ENCODE results near the gene RBMS1. TPM values are rescaled to one million over a fixed set of nuclear protein-coding genes. Genes with fewer than 3 reads are reported as not detected.
"Not testable (repeated sequence)": the region's sequence is repeated elsewhere in the genome, so short reads cannot be mapped to it uniquely, and the experiment has no call there.

The RBMS1 gene
- total RNA-seq, 3 donors from 2014 or later: 81.3 to 96.2 (median 92.1) TPM

DNA sequence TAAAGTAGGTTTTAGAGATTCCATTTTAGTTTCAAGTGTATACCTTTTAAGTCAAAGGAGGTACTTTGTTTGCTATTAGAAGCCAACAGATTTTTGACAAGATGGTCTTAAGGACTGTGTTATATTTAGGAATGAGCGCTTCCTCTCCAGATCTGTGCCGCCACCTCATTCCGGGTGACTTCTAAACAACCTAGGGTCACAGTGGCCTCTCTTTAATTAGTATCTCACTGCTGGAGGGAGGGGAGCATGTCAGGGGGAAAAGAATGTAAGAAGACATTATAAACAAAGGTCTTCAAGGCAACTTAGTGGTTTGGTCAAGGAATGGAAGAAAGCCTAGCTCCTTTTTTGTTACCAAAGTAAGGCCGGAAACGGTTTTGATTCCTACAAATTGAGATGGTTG lies 67.0 kb downstream of the RBMS1 start:
- Histone ChIP-seq H3K36me3 (no peaks in the 10 kb centered on the region), H3K4me1 (peaks cover 0 to 5% of the 10 kb centered on the region in 2 donors), H3K27ac (no peak overlapping the region)

DNA sequence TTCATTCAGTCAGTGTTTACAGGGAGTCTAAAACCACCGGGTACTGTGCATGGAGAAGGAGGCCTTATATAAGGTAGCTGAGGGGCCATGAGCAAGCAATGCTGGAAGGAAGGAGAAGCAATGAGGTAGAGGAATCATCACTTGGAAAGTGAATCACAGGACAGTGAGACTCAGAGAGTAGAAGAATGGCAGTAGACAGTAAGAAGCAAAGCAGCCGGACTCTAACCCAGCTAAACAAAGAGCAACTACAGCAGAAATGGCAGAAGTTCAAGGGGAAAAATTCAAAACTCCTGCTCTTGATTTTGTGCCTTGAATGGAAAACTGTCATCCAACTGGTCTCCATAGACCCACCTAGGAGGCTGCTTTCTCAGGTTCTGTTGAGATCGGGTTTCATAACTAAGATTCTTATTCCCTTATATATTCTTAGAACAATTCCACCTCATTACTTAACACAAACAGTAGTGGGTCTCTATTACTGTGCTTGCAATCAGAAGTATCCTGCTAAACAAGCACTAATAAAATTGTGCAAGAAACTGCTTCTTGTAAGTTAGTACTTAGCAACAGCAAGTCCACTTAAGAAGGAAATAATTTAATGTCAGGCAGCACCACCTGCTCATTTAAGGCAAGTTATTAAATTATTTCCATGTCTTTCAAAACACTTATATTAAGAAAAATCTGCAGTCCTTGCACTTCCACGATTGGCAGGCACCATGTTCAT lies 68.0 kb downstream of the RBMS1 start:
- TF ChIP-seq POLR2AphosphoS5 (IDR thresholded peaks at IDR 0.05) (no peak), POLR2A (IDR thresholded peaks at IDR 0.05) (no peak)
- TF ChIP-seq, protein P1, sequence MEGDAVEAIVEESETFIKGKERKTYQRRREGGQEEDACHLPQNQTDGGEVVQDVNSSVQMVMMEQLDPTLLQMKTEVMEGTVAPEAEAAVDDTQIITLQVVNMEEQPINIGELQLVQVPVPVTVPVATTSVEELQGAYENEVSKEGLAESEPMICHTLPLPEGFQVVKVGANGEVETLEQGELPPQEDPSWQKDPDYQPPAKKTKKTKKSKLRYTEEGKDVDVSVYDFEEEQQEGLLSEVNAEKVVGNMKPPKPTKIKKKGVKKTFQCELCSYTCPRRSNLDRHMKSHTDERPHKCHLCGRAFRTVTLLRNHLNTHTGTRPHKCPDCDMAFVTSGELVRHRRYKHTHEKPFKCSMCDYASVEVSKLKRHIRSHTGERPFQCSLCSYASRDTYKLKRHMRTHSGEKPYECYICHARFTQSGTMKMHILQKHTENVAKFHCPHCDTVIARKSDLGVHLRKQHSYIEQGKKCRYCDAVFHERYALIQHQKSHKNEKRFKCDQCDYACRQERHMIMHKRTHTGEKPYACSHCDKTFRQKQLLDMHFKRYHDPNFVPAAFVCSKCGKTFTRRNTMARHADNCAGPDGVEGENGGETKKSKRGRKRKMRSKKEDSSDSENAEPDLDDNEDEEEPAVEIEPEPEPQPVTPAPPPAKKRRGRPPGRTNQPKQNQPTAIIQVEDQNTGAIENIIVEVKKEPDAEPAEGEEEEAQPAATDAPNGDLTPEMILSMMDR (IDR thresholded peaks at IDR 0.05): no peak
- peak overlapping the region; percentile 18 to 40 for H3K27ac ChIP-seq
- H3K4me1 ChIP-seq: peaks cover 0 to 5% of the 10 kb centered on the region in 2 donors

More for the DNA sequence above, 67.0 kb downstream of the RBMS1 start:
- TF ChIP-seq POLR2A (IDR thresholded peaks at IDR 0.05) (no peak), POLR2AphosphoS5 (IDR thresholded peaks at IDR 0.05) (no peak)
- TF ChIP-seq, protein P1 (IDR thresholded peaks at IDR 0.05): no peak
- intact Hi-C loops (cut with DNase I; ENCODE audit: low total_unique reads): loop anchor here (10.0 kb wide), 1 partner anchor 1608 kb away; no protein-coding TSS in a partner anchor
- Histone ChIP-seq H3K4me3 (no peak overlapping the region), H3K27me3 (no peaks in the 10 kb centered on the region), H3K9me3 (peaks cover 0 to 3% of the 10 kb centered on the region in 2 donors)
- no peak for DNase-seq (ENCODE audit: low spot score in 2 of 2)

DNA sequence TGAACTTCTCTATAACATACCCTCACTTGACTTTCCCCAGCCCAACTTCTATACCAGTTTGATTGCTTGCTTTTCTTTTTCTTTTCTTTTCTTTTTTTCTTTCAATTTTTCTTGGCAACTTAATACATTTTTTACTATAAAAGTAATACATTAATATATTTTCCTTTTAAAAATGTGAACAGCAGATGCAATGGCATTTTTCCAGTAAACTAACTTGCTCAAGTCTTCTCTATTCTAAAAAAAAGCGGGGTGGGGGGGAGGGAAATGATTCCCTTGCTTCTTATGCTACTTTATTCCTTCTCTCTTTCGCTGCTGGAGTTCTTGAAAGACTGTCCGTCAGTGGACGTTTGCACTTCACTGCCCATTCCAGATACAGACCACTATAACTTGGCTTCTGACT lies 70.5 kb downstream of the RBMS1 start:
- Histone ChIP-seq H3K27me3 (no peaks in the 10 kb centered on the region), H3K4me1 (no peaks in the 10 kb centered on the region), H3K27ac (no peak overlapping the region), H3K9me3 (no peaks in the 10 kb centered on the region), H3K4me3 (no peak overlapping the region), H3K36me3 (no peaks in the 10 kb centered on the region)
- DNase-seq (ENCODE audit: low spot score in 2 of 2): no peak
- TF ChIP-seq, protein P1 (IDR thresholded peaks at IDR 0.05): no peak
- TF ChIP-seq POLR2AphosphoS5 (IDR thresholded peaks at IDR 0.05) (no peak), POLR2A (IDR thresholded peaks at IDR 0.05) (no peak)
- intact Hi-C loops (cut with DNase I; ENCODE audit: low total_unique reads): loop anchor here (10.0 kb wide), 1 partner anchor 1612 kb away; no protein-coding TSS in a partner anchor

More for the DNA sequence above, 68.0 kb downstream of the RBMS1 start:
- no peak for DNase-seq (ENCODE audit: low spot score in 2 of 2)
- intact Hi-C loops (cut with DNase I; ENCODE audit: low total_unique reads): loop anchor here (10.0 kb wide), 1 partner anchor 1609 kb away; no protein-coding TSS in a partner anchor
- Histone ChIP-seq H3K4me3 (no peak overlapping the region), H3K27me3 (no peaks in the 10 kb centered on the region), H3K9me3 (peaks cover 0 to 3% of the 10 kb centered on the region in 2 donors), H3K36me3 (no peaks in the 10 kb centered on the region)

DNA sequence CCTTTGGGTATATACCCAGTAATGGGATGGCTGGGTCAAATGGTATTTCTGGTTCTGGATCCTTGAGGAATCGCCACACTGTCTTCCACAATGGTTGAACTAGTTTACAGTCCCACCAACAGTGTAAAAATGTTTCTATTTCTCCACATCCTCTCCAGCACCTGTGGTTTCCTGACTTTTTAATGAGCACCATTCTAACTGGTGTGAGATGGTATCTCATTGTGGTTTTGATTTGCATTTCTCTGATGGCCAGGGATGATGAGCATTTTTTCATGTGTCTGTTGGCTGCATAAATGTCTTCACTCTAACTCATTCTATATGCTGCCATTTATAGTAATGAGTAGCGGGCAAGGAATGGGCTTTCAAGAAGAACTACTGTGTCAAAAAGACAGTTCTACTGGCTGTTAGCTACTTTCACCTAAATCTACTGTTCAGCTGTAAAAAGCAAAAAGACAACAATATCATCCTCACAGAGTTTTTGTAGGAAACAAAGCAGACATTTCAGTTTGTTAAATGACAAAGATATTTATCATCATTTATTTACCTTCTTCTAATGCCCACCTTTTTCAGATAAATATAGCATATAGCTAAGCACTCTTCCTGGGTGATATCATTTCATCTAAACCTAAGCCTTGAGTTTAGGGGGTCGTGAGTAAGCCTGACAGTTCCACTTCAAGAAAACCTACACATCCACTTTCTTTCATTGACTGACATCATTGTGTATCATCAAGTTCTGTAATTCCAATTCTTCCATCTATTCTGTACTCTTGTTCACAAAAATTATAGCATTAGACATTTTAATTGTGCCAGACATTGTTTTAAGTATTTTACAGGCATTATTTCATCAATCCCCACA lies 71.7 kb downstream of the RBMS1 start:
- not testable (repeated sequence) for H3K27ac ChIP-seq; H3K27me3 ChIP-seq; H3K36me3 ChIP-seq; H3K9me3 ChIP-seq; DNase-seq (ENCODE audit: low spot score in 2 of 2); H3K4me3 ChIP-seq; H3K4me1 ChIP-seq
- intact Hi-C loops (cut with DNase I; ENCODE audit: low total_unique reads): loop anchor here (10.0 kb wide), 1 partner anchor 1613 kb away; no protein-coding TSS in a partner anchor

DNA sequence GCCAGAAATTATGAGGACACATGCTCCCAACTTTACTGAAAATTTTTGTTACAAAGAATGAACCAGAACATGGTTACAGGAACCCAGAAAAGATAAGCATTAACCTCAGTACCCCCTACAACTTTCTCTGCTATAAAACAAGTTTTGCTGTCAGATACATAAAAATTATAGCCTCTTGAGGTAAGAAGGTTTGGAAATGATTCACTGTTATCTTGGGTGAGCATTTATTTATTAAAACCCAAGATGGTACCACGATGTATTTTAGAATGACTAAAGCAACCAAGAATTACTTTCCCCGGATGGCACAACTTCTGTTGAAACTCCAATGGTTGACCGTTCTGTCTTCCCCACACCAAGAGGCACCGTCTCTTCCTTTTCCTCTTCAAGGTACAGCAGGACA lies 72.9 kb downstream of the RBMS1 start:
- Histone ChIP-seq H3K4me1 (no peaks in the 10 kb centered on the region), H3K9me3 (no peaks in the 10 kb centered on the region)

More for the DNA sequence above, 72.9 kb downstream of the RBMS1 start:
- TF ChIP-seq POLR2A (IDR thresholded peaks at IDR 0.05) (no peak), POLR2AphosphoS5 (IDR thresholded peaks at IDR 0.05) (no peak)
- TF ChIP-seq, protein P1 (IDR thresholded peaks at IDR 0.05): no peak
- Histone ChIP-seq H3K4me3 (no peak overlapping the region), H3K36me3 (no peaks in the 10 kb centered on the region), H3K27me3 (no peaks in the 10 kb centered on the region), H3K27ac (peak overlapping the region in 1 of 2 donors; percentile 1)
- DNase-seq (ENCODE audit: low spot score in 2 of 2): no peak
- intact Hi-C loops (cut with DNase I; ENCODE audit: low total_unique reads): loop anchor here (10.0 kb wide), 1 partner anchor 1614 kb away; no protein-coding TSS in a partner anchor

Measured in breast epithelium (tissue), 4 donors.